DMS53 treated with DMSO at 0.1 percent for 48 hours (cell line): ENCODE results near the gene ARV1.
"Not testable (repeated sequence)": the region's sequence is repeated elsewhere in the genome, so short reads cannot be mapped to it uniquely, and the experiment has no call there.

Source experiments
- DNase-seq: peaks from one replicate; lab custom pipeline; 2025; ENCODE audit not compliant: unreplicated experiment; lab: John Stamatoyannopoulos, UW

ARV1 gene

DNA sequence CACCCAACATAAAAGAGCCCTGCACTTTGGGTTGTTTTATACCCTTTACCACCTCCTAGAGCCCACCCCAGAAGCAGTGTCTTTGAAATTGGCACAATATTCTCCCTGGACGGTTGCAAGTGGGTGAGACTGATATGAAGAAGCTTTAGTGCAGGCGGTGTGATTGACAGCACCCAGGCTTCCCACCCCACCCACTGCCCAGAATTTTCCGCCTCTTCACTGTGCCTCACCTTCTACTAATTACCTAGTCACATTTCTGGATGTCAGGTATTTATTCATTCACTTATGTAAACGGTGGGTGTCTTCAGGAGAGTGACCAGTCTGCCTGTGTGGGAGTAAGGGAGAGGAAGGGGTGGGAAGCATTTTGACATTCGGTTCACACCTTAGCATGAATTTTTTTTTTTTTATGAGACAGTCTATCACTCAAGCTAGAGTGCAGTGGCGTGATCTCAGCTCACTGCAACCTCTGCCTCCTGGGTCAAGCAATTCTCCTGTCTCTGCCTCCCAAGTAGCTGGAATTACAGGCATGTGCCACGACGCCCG is 62.9 kb downstream of the ARV1 start:
- DNase-seq: no peak

DNA sequence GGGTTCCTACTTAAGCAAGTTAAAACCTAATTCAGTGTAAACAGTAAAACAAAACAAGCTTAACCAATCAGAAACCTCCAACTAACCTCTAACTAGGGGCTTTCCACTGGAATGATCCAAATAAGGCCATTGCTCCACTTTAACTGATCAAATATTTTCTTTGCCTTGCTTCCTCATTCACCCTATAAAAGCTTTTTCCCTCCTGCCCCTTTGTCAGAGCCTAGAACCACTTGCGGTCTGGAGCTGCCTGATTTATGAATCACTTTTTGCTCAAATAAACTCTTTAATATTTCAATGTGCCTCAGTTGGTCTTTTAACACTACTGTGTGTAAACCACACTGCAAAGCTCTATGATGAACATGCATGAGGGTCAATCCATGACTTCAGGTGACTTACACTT is 65.7 kb downstream of the ARV1 start:
- DNase-seq: no peak

DNA sequence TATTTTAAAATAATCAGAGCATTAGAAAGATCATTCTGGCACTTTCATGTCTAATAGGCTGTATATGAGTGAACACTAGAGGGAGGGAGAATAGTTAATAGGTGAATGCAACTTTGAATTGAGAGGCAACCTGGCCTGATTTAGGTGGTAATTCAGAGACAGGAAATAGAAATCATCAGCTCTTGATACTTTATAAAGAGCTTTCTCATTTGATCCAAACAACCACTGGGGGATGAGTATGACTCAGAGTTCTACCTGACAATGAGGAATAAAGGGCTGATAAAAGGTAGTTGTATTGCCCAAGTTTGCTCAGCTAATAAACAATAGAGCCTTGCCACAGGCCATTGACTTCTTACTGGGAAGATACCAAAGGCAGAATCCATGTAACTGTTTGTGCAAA is 66.4 kb downstream of the ARV1 start:
- no peak for DNase-seq

DNA sequence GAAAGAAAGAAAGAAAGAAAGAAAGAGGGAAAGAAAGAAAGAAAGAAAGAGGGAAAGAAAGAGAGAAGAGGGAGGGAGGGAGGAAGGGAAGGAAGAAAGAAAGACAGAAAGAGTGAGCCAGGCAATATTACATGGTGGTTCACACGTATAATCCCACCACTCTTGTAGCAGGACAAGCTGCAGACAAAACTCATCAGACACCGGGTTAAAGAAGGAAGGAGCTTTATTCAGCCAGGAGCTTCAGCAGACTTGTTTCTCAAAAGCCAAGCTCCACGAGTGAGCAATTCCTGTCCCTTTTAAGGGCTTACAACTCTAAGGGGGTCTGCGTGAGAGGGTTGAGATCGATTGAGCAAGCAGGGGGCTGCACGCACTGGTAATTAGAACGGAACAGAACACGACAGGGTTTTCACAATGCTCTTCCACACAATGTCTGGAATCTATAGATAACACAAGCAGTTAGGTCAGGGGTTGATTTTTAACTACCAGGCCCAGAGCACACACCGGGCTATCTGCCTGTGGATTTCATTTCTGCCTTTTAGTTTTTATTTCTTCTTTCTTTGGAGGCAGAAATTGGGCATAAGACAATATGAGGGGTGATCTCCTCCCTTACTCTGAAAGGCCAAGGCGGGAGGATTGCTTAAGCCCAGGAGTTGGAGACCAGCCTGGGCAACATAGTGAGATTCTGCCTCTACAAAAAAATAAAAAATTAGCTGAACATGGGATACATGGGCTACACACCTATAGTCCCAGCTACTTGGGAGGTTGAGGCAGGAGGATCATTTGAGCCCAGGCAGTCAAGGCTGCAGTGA is 67.2 kb downstream of the ARV1 start:
- not testable (repeated sequence) for DNase-seq

DNA sequence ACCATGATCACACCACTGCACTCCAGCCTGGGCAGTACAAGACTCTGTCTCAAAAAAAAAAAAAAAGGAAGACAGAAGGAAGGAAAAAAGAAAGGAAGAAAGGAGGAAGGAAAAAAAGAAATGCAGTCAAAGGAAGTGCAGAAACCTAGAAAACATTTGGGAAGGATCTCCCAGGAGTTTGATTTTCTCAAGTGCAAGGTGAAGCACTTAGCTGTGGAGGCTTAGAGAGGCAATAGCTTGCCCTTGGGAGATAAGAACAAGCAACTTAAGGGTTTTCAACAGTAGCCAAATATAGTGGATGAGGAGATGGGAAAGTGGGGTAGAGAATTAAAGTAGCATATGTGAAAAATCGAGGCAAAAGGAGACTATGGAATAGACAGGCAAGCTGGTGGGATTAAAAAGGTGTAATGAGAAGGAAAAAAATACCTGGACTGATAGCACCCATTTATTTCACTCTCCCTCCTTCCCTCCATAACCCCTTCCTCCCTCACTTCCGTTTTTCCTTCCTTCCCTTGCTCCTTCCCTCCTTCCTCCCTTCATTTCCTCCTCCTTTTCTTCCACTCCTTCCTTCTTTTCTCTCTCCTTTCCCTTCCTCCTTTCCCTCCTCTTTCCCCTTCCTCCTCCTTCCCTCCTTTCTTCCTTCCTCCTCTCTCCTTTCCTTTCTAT is 68.0 kb downstream of the ARV1 start:
- DNase-seq: no peak

DNA sequence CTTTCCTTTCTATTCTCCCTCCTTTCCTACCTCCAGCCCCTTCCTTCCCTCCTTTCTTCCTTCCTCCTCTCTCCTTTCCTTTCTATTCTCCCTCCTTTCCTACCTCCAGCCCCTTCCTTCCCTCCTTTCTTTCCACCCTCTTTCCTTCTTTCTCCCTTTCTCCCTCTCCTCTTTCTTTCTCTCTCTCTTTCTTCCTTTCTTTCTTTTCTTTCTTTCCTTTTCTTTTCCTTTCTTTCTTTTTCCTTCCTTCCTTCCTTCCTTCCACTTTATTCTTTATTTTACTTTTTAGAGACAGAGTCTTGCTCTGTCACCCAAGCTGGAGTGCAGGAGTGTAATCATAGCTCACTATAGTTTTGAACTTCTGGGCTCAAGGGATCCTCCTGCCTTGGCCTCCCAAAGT is 68.6 kb downstream of the ARV1 start:
- not testable (repeated sequence) for DNase-seq

DNA sequence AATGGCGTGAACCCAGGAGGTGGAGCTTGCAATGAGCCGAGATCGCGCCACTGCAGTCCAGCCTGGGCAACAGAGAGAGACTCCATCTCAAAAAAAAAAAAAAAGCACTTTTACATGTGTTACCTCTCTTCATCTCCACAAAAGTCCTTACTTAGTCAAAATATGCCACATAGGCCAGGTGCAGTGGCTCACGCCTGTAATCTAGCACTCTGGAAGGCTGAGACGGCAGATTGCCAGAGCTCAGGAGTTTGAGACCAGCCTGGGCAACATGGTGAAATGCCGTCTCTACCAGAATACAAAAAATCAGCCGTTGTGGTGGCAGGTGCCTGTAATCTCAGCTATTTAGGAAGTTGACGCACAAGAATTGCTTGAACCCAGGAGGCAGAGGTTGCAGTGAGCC is 69.5 kb downstream of the ARV1 start:
- not testable (repeated sequence) for DNase-seq

DNA sequence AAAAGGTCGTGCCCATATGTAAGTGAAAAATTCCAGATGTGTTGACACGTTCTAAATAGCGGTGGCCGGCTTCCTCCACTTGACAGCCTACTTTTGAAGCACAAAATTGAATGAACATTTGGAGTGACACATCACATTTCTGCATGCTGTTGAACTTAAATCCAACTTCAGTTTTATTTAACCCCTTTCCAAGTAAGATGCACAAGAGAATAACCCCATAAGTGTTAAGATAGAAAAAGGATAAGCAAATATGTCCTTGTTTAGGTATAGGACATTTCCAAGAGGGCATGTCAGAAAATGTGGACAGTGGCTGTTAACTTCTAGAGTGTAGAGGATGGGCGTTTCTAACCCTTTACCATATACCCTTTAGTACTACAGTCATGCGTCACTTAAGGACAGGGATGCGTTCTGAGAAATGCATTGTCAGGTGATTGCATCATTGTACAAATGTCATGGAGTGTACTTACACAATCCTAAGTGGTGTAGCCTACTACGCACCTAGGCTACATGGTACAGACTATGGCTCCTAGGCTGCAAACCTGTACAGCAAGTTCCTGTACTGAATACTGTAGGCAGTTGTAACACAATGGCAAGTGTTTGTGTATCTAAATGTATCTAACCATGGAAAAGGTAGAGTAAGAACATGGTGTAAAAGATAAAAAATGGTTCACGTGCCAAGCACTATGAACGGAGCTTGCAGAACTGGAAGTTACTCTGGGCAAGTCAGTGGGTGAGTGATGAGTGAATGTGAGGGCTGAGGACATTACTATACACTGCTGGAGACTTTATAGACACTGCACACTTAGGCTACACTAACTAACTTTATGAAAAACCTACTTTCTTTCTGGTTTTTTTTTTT is 70.5 kb downstream of the ARV1 start:
- peak; percentile 66 for DNase-seq
